ENCODE results near the gene PRUNE2.

The PRUNE2 gene

DNA sequence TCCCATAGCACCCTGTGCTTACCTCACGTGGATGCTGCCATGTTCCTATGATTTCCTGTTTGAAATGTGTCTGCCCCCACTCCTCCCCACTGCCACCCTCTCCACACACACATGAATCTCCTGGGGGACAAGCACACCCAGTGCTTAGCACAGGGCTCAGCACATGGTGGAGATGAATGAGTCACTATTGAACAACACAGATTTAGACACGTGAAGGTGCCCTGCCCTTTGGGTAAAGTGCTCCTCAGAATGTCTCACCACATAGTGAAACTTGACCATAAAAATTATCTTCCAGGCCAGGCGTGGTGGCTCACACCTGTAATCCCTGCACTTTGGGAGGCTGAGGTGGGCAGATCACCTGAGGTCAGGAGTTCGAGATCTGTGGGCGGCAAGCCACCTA lies 240.5 kb downstream of the PRUNE2 start:
- Histone ChIP-seq H3K4me3 (ENCODE audit: insufficient read length, low read depth) (no peak overlapping the region), H3K9me3 (ENCODE audit: insufficient read depth, low read length) (peaks cover 6% of the 10 kb centered on the region; the same call in 1 of the 2 replicates), H3K36me3 (ENCODE audit: insufficient read depth, insufficient read length, low read length) (no peaks in the 10 kb centered on the region), H3K27me3 (ENCODE audit: insufficient read depth, insufficient read length) (no peaks in the 10 kb centered on the region), H3K9ac (ENCODE audit: insufficient read length, low read depth) (no peak overlapping the region), H3K4me1 (ENCODE audit: insufficient read depth, insufficient read length) (peaks cover 4% of the 10 kb centered on the region)
- TF ChIP-seq YY1 (IDR thresholded peaks at IDR 0.05; ENCODE audit: insufficient read depth, insufficient read length), result no peak
- TF ChIP-seq ZNF274 (IDR thresholded peaks at IDR 0.05; ENCODE audit: low read depth, low read length), result no peak
- no peak for TF ChIP-seq SUZ12 (IDR thresholded peaks at IDR 0.05; ENCODE audit: extremely low read depth, insufficient read depth, insufficient read length)
- DNase-seq (ENCODE audit: low read depth, low spot score), result no peak

DNA sequence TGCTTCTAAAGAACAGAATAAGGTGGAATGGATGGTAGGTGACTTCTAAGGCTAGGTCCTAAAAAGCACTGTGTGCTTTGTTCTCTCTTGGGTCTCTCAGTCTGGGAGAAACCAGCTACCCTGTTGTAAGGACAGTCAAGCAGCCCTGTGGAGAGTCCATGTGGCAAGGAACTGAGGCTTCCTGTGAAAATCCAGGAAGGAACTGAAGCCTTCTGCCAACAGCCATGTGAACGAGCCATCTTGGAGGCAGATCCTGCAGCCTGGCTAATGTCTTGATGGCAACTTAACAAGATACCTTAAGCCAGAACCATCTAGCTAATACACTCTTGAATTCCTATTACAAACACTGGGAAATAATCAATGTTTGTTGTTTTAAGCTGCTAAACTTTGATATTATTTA lies 241.8 kb downstream of the PRUNE2 start:
- TF ChIP-seq SUZ12 (IDR thresholded peaks at IDR 0.05; ENCODE audit: extremely low read depth, insufficient read depth, insufficient read length) (no peak), ZNF274 (IDR thresholded peaks at IDR 0.05; ENCODE audit: low read depth, low read length) (no peak), YY1 (IDR thresholded peaks at IDR 0.05; ENCODE audit: insufficient read depth, insufficient read length) (no peak)
- H3K9me3 ChIP-seq (ENCODE audit: insufficient read depth, low read length), result no peaks in the 10 kb centered on the region
- no peaks in the 10 kb centered on the region for H3K27me3 ChIP-seq (ENCODE audit: insufficient read depth, insufficient read length)
- peaks cover 4% of the 10 kb centered on the region for H3K4me1 ChIP-seq (ENCODE audit: insufficient read depth, insufficient read length)
- no peak overlapping the region for H3K4me3 ChIP-seq (ENCODE audit: insufficient read length, low read depth)
- DNase-seq (ENCODE audit: low read depth, low spot score), result no peak
- H3K36me3 ChIP-seq (ENCODE audit: insufficient read depth, insufficient read length, low read length), result no peaks in the 10 kb centered on the region
- no peak overlapping the region for H3K9ac ChIP-seq (ENCODE audit: insufficient read length, low read depth)

DNA sequence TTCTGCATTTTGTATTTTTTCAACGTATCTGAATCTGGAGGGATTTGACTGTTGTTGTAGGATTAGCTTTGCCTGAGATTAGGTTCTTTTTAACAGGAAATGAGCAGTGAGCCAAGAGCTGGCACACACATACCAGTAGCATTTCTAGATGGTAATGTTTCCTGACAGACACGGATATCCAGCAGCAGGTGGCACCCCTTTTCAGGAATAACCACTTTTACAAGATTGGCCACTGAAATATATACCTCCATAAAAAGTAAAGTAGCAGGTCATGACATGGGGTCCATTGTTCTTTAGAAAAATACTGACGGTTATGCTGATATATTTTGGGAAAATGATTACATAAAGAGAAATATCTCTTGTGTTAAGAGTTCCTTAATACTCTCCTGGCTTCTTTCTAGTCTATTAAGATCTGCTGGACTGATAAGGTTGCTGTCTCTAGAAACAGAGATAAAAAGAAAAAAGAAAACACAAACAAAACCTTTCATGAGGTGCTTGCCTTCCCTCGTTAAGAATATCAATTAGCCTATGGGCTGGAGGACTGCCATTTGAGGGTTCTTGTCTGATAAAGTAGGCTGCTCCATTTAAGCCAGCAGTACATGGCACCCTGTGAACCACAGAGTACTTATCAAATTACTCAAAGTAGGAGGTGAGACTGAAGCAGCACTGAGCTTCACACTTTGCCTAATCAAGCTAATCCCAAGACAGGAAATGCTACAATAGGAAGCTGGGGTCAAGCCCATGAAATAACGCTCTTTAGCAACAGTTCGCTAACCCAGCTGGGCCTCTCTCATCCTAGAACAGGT lies 243.2 kb downstream of the PRUNE2 start:
- H3K4me3 ChIP-seq (ENCODE audit: insufficient read length, low read depth), result no peak overlapping the region
- no peak for DNase-seq (ENCODE audit: low read depth, low spot score)
- TF ChIP-seq YY1 (IDR thresholded peaks at IDR 0.05; ENCODE audit: insufficient read depth, insufficient read length) (no peak), ZNF274 (IDR thresholded peaks at IDR 0.05; ENCODE audit: low read depth, low read length) (no peak), SUZ12 (IDR thresholded peaks at IDR 0.05; ENCODE audit: extremely low read depth, insufficient read depth, insufficient read length) (no peak)

DNA sequence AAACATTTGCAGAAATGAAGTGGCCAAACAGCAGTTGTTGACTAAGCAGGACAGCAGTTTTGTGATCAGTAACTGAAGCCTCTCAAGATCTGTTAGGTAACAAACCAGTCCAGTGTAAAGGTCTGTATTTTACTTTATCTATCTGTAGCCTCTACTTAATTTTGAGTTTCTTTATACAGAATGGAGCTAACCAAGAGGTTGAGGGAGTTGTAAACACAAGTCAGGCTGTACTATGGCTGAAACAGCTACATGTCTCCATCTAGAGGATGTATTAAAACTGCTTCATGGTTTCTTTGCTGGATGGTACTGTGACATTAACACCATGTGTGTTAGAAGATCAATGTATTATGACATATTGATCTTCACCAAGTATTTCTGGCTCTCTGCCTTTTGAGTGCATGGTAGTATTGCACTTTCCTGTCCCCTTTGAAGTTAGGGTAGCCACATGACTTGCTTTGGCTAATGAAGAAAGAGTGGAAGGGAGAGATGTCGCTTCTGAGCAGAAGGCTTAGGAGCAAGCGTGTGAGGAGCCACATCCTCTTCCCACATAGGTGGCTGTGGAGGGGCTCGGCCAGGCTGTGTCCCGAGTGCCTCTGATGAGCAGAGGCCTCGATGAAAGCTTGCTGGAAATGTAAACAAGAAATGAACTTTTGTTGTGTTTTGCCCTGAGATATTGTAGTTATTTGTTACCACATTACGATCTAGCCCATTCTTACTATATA lies 247.2 kb downstream of the PRUNE2 start:
- Histone ChIP-seq H3K4me3 (ENCODE audit: insufficient read length, low read depth) (no peak overlapping the region), H3K9me3 (ENCODE audit: insufficient read depth, low read length) (no peaks in the 10 kb centered on the region), H3K9ac (ENCODE audit: insufficient read length, low read depth) (no peak overlapping the region), H3K27me3 (ENCODE audit: insufficient read depth, insufficient read length) (no peaks in the 10 kb centered on the region), H3K36me3 (ENCODE audit: insufficient read depth, insufficient read length, low read length) (no peaks in the 10 kb centered on the region), H3K4me1 (ENCODE audit: insufficient read depth, insufficient read length) (peaks cover 4% of the 10 kb centered on the region)
- no peak for DNase-seq (ENCODE audit: low read depth, low spot score)
- TF ChIP-seq ZNF274 (IDR thresholded peaks at IDR 0.05; ENCODE audit: low read depth, low read length), result no peak

More for the DNA sequence above, 243.2 kb downstream of the PRUNE2 start:
- H3K4me1 ChIP-seq (ENCODE audit: insufficient read depth, insufficient read length), result peaks cover 4% of the 10 kb centered on the region
- H3K9me3 ChIP-seq (ENCODE audit: insufficient read depth, low read length), result no peaks in the 10 kb centered on the region
- no peaks in the 10 kb centered on the region for H3K36me3 ChIP-seq (ENCODE audit: insufficient read depth, insufficient read length, low read length)
- no peaks in the 10 kb centered on the region for H3K27me3 ChIP-seq (ENCODE audit: insufficient read depth, insufficient read length)
- H3K9ac ChIP-seq (ENCODE audit: insufficient read length, low read depth), result no peak overlapping the region

DNA sequence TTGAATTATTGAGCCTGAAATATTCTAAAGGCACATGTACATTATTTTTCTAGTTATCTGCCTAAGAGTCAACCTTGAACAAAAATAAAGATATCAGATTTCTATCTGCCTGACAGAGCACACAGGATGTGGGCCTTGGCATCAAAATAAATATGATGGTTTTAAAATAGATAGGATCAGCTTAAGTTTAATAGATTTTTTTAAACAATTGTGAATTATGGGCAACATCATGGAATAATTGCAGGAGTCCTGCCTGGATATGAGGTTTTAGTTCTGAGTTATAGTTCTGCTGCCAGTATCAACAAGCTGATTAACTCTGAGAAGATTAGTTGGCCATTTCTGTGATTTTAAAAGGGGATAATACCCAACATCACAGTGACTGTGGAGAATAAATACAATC lies 248.6 kb downstream of the PRUNE2 start:
- DNase-seq (ENCODE audit: low read depth, low spot score), result no peak
- H3K36me3 ChIP-seq (ENCODE audit: insufficient read depth, insufficient read length, low read length), result no peaks in the 10 kb centered on the region

DNA sequence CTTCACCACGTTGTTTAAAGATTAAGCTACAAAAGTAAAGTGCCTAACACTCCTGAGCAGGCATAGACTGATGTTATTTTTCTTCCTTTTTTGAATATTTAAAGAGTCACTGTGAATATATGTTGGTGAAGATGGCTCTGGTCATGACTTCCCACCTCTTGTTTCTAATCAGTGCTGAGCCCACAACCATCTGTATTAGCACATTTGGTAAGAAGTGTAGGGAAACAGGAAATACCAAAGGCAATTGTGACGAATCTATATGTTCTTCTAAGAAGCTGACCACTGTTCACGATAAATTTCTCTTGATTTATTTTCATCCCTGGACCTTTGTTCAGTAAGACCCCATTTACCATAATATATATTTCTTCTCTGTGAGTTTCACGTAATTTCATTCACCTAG lies 249.9 kb downstream of the PRUNE2 start:
- H3K9me3 ChIP-seq (ENCODE audit: insufficient read depth, low read length), result no peaks in the 10 kb centered on the region
- H3K36me3 ChIP-seq (ENCODE audit: insufficient read depth, insufficient read length, low read length), result no peaks in the 10 kb centered on the region
- no peak for TF ChIP-seq YY1 (IDR thresholded peaks at IDR 0.05; ENCODE audit: insufficient read depth, insufficient read length)
- no peak for TF ChIP-seq ZNF274 (IDR thresholded peaks at IDR 0.05; ENCODE audit: low read depth, low read length)
- TF ChIP-seq SUZ12 (IDR thresholded peaks at IDR 0.05; ENCODE audit: extremely low read depth, insufficient read depth, insufficient read length), result no peak
- no peaks in the 10 kb centered on the region for H3K4me1 ChIP-seq (ENCODE audit: insufficient read depth, insufficient read length)
- no peak for DNase-seq (ENCODE audit: low read depth, low spot score)
- no peaks in the 10 kb centered on the region for H3K27me3 ChIP-seq (ENCODE audit: insufficient read depth, insufficient read length)
- no peak overlapping the region for H3K9ac ChIP-seq (ENCODE audit: insufficient read length, low read depth)
- H3K4me3 ChIP-seq (ENCODE audit: insufficient read length, low read depth), result no peak overlapping the region

More for the DNA sequence above, 248.6 kb downstream of the PRUNE2 start:
- no peak for TF ChIP-seq ZNF274 (IDR thresholded peaks at IDR 0.05; ENCODE audit: low read depth, low read length)
- no peak for TF ChIP-seq SUZ12 (IDR thresholded peaks at IDR 0.05; ENCODE audit: extremely low read depth, insufficient read depth, insufficient read length)
- TF ChIP-seq YY1 (IDR thresholded peaks at IDR 0.05; ENCODE audit: insufficient read depth, insufficient read length), result no peak
- H3K9ac ChIP-seq (ENCODE audit: insufficient read length, low read depth), result no peak overlapping the region
- H3K4me3 ChIP-seq (ENCODE audit: insufficient read length, low read depth), result no peak overlapping the region
- no peaks in the 10 kb centered on the region for H3K9me3 ChIP-seq (ENCODE audit: insufficient read depth, low read length)
- no peaks in the 10 kb centered on the region for H3K27me3 ChIP-seq (ENCODE audit: insufficient read depth, insufficient read length)
- H3K4me1 ChIP-seq (ENCODE audit: insufficient read depth, insufficient read length), result no peaks in the 10 kb centered on the region

DNA sequence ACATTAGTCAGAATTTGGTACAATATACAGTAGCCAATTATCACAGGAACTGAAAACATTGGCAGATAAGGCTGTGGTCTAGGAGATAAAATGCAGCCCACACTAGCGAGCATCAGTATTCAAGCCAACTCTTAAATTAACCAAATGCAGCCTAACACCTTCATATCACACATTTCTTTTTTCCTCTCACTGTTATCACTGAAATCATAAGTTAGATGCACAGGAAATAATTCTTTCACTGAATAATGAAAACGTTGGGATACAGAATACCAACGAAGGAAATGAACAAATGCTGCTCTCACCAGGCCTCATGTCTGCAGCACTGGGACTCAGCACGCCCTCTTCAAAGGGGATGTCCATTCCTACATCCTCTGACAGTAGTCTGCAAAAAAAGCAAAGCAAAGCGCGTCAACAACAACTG lies 250.8 kb downstream of the PRUNE2 start:
- H3K36me3 ChIP-seq (ENCODE audit: insufficient read depth, insufficient read length, low read length), result no peaks in the 10 kb centered on the region
- H3K9ac ChIP-seq (ENCODE audit: insufficient read length, low read depth), result no peak overlapping the region
- H3K9me3 ChIP-seq (ENCODE audit: insufficient read depth, low read length), result no peaks in the 10 kb centered on the region
- DNase-seq (ENCODE audit: low read depth, low spot score), result no peak
- H3K4me3 ChIP-seq (ENCODE audit: insufficient read length, low read depth), result no peak overlapping the region
- H3K4me1 ChIP-seq (ENCODE audit: insufficient read depth, insufficient read length), result no peaks in the 10 kb centered on the region
- no peaks in the 10 kb centered on the region for H3K27me3 ChIP-seq (ENCODE audit: insufficient read depth, insufficient read length)
- no peak for TF ChIP-seq SUZ12 (IDR thresholded peaks at IDR 0.05; ENCODE audit: extremely low read depth, insufficient read depth, insufficient read length)

Data from NT2/D1 (cell line).